GM23338 (cell line): ENCODE results near the gene AGXT2.

Source experiments
- CREB1 ChIP-seq: fragments of 250-450 bp; sonication (Bioruptor Pico); IDR thresholded peaks from 2 replicates; pipeline ENCODE4 v1.5.0; 2020; ENCODE audit warnings: low read depth, mild to moderate bottlenecking, moderate library complexity
- EZH2 ChIP-seq: fragments of 200-600 bp; sonication (generic); IDR thresholded peaks from one replicate; pipeline ENCODE4 v1.8.0; 2017; ENCODE audit warnings: antibody characterized with exemption, mild to moderate bottlenecking, low read depth; ENCODE audit not compliant: unreplicated experiment
- EZH2phosphoT487 ChIP-seq: fragments of 200-600 bp; sonication (generic); IDR thresholded peaks from one replicate; pipeline ENCODE4 v1.8.1; 2018; ENCODE audit warnings: antibody characterized with exemption; ENCODE audit not compliant: unreplicated experiment
- JUNB ChIP-seq: IDR thresholded peaks from one replicate; pipeline ENCODE4 v1.6.1; 2016; ENCODE audit warnings: antibody characterized with exemption; ENCODE audit not compliant: unreplicated experiment
- POLR2AphosphoS5 ChIP-seq: IDR thresholded peaks from 2 replicates; pipeline ENCODE4 v1.6.1; 2016; ENCODE audit warnings: antibody characterized with exemption, low read depth
- TF ChIP-seq, protein P1 (sequence below), 2 experiments: fragments of 200-600 bp in 1 of 2; sonication (generic) in 1 of 2; conservative IDR thresholded peaks; 2 replicates each; pipeline versions ENCODE4 v1.5.1 to v1.6.1; 2016 to 2017; ENCODE audit warnings: antibody characterized with exemption in 2 of 2, low read depth in 2 of 2, mild to moderate bottlenecking in 2 of 2, moderate library complexity in 1 of 2
- TF ChIP-seq, protein P2 (sequence below): IDR thresholded peaks from 2 replicates; pipeline ENCODE4 v1.6.1; 2016; ENCODE audit warnings: antibody characterized with exemption
- TF ChIP-seq, protein P3 (sequence below): IDR thresholded peaks from one replicate; pipeline ENCODE4 v1.6.1; 2018; ENCODE audit warnings: antibody characterized with exemption; ENCODE audit not compliant: unreplicated experiment

DNA sequence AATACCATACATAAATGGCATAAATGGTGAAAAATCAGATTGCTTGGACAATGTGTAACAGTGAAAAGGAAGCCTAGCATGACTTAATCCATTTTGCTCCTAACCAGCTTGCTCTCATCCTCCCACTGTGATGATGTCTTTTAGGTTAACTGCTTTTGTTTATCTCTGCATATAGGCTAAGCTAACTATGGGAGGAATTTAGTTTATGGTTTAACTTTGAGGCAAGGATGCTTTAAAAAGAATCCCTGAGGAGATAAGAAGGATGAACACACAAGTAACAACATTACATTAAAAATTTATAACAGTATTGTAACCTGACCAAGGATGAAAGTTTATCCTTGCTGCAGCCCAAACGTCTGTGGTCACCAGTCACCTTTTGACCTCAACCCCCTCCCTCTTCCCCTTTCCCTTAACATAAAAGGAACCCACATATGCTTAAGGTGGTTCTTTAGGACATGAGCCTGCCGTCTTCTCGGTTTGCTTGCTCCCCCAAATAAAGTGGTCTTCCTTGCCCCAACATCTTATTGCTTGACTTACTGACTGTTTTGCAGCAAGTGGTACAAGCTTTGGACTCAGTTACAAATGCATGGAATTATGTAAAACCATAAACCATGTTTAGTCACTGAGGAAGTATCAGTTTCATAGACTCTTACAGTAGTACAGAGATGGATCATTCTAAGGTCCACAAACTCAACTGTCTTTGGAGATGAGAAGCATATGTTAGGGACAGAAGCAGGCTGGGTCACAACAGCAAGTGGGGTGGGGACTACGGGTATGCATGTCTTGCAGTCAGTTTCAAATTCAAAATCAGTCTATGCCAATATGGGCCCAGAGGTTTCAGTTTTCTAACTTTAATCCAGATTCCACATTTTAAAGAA lies 31.3 kb downstream of the AGXT2 start:
- TF ChIP-seq, protein P1, sequence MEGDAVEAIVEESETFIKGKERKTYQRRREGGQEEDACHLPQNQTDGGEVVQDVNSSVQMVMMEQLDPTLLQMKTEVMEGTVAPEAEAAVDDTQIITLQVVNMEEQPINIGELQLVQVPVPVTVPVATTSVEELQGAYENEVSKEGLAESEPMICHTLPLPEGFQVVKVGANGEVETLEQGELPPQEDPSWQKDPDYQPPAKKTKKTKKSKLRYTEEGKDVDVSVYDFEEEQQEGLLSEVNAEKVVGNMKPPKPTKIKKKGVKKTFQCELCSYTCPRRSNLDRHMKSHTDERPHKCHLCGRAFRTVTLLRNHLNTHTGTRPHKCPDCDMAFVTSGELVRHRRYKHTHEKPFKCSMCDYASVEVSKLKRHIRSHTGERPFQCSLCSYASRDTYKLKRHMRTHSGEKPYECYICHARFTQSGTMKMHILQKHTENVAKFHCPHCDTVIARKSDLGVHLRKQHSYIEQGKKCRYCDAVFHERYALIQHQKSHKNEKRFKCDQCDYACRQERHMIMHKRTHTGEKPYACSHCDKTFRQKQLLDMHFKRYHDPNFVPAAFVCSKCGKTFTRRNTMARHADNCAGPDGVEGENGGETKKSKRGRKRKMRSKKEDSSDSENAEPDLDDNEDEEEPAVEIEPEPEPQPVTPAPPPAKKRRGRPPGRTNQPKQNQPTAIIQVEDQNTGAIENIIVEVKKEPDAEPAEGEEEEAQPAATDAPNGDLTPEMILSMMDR (conservative IDR thresholded peaks at IDR 0.05; ENCODE audit: low read depth in 2 of 2): no peak
- TF ChIP-seq CREB1 (CRISPR knock-in tag): no peak
- TF ChIP-seq, protein P2, sequence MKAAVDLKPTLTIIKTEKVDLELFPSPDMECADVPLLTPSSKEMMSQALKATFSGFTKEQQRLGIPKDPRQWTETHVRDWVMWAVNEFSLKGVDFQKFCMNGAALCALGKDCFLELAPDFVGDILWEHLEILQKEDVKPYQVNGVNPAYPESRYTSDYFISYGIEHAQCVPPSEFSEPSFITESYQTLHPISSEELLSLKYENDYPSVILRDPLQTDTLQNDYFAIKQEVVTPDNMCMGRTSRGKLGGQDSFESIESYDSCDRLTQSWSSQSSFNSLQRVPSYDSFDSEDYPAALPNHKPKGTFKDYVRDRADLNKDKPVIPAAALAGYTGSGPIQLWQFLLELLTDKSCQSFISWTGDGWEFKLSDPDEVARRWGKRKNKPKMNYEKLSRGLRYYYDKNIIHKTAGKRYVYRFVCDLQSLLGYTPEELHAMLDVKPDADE: no peak
- no peak for TF ChIP-seq EZH2phosphoT487
- TF ChIP-seq JUNB: no peak
- TF ChIP-seq POLR2AphosphoS5: no peak
- TF ChIP-seq, protein P3, sequence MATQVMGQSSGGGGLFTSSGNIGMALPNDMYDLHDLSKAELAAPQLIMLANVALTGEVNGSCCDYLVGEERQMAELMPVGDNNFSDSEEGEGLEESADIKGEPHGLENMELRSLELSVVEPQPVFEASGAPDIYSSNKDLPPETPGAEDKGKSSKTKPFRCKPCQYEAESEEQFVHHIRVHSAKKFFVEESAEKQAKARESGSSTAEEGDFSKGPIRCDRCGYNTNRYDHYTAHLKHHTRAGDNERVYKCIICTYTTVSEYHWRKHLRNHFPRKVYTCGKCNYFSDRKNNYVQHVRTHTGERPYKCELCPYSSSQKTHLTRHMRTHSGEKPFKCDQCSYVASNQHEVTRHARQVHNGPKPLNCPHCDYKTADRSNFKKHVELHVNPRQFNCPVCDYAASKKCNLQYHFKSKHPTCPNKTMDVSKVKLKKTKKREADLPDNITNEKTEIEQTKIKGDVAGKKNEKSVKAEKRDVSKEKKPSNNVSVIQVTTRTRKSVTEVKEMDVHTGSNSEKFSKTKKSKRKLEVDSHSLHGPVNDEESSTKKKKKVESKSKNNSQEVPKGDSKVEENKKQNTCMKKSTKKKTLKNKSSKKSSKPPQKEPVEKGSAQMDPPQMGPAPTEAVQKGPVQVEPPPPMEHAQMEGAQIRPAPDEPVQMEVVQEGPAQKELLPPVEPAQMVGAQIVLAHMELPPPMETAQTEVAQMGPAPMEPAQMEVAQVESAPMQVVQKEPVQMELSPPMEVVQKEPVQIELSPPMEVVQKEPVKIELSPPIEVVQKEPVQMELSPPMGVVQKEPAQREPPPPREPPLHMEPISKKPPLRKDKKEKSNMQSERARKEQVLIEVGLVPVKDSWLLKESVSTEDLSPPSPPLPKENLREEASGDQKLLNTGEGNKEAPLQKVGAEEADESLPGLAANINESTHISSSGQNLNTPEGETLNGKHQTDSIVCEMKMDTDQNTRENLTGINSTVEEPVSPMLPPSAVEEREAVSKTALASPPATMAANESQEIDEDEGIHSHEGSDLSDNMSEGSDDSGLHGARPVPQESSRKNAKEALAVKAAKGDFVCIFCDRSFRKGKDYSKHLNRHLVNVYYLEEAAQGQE: no peak
- no peak for TF ChIP-seq EZH2
